IMR-90 (cell line): ENCODE results near the gene ARHGAP19.

ENCODE experiments used
- BHLHE40 ChIP-seq: fragments of 150-350 bp; IDR thresholded peaks from 2 replicates; pipeline ENCODE4 v1.6.1; 2016; ENCODE audit warnings: mild to moderate bottlenecking, low read depth, low read length
- CEBPB ChIP-seq: IDR thresholded peaks from 2 replicates; pipeline ENCODE4 v1.6.1; 2012; ENCODE audit warnings: low read depth, low read length, improper control_type of control experiment
- MAFK ChIP-seq: IDR thresholded peaks from 2 replicates; pipeline ENCODE4 v1.6.1; 2012; ENCODE audit warnings: low read depth, low read length, improper control_type of control experiment
- POLR2A ChIP-seq: IDR thresholded peaks from 2 replicates; pipeline ENCODE4 v1.6.1; 2012; ENCODE audit warnings: mild to moderate bottlenecking, low read depth, low read length
- RAD21 ChIP-seq: IDR thresholded peaks from 2 replicates; pipeline ENCODE4 v1.6.1; 2012; ENCODE audit warnings: low read length, improper control_type of control experiment
- RCOR1 ChIP-seq: IDR thresholded peaks from 2 replicates; pipeline ENCODE4 v1.6.1; 2012; ENCODE audit warnings: mild to moderate bottlenecking, low read length, improper control_type of control experiment; ENCODE audit not compliant: insufficient replicate concordance
- SMC3 ChIP-seq: fragments of 150-350 bp; IDR thresholded peaks from 2 replicates; pipeline ENCODE4 v1.6.1; 2016; ENCODE audit warnings: low read depth, mild to moderate bottlenecking, antibody characterized with exemption, low read length, moderate library complexity
- TF ChIP-seq, protein P1 (sequence below): conservative IDR thresholded peaks from 2 replicates; pipeline ENCODE4 v1.5.1; 2012; ENCODE audit warnings: mild to moderate bottlenecking, low read depth, low read length, improper control_type of control experiment

DNA sequence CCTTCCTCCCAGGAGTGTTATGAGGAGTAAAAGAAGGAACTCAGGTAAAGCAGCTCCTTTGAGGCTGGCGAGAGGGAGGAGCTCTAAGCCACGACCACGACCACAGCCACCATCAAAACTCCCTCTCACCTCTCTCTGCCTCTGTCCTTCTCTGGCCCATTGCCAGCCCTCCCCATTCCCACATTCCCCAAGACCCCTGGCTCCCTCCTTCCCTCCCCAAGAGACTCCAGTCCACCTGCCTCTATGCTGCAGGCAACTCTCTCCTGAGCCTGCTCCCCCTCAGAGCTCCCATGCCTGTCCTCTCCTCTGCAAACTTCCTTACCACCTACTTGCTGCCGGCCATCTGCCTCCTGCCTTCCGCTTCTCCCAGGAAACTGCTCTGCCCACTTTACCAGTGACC lies 116.2 kb downstream of the ARHGAP19 start:
- no peak for TF ChIP-seq RAD21
- TF ChIP-seq, protein P1, sequence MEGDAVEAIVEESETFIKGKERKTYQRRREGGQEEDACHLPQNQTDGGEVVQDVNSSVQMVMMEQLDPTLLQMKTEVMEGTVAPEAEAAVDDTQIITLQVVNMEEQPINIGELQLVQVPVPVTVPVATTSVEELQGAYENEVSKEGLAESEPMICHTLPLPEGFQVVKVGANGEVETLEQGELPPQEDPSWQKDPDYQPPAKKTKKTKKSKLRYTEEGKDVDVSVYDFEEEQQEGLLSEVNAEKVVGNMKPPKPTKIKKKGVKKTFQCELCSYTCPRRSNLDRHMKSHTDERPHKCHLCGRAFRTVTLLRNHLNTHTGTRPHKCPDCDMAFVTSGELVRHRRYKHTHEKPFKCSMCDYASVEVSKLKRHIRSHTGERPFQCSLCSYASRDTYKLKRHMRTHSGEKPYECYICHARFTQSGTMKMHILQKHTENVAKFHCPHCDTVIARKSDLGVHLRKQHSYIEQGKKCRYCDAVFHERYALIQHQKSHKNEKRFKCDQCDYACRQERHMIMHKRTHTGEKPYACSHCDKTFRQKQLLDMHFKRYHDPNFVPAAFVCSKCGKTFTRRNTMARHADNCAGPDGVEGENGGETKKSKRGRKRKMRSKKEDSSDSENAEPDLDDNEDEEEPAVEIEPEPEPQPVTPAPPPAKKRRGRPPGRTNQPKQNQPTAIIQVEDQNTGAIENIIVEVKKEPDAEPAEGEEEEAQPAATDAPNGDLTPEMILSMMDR, result no peak
- TF ChIP-seq CEBPB, result no peak
- no peak for TF ChIP-seq BHLHE40
- TF ChIP-seq POLR2A, result no peak
- TF ChIP-seq SMC3, result no peak
- TF ChIP-seq RCOR1, result no peak
- no peak for TF ChIP-seq MAFK
